Measurements from ENCODE around the gene SULT1C4.

SULT1C4 gene

DNA sequence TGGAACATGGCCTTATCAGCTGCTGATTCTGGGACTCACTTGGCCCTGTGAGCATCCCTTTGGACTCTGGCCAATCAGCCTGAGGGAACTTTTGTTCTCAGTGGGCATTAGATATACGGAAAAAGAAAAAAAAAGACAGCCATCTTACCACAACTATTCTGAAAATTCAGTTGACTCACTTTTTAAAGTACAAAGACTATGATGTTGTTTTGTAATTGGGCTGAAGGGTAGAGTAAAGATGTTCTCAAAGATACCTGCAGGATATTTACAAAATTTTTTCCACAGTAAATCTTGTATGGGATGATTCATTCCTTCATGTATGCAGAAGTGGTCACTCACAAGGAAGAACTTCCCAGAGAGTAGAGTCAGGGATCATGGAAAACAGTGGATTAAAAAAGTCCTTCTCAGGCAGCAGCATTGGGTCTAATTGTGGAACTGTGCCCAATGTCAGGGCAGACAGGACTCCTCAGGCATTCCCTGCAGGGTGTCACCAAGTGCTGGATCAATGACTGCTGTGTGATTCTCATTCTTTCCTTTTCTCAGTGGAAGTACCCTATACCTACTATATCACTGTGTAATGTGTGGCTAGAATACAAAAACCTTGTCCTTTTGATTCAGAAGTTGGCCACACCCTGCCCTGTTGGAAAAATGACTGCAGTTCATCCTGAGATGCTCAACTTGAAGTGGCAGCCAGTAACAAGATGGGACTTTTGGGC, 35.4 kb downstream of the SULT1C4 start:
- Histone ChIP-seq H3K9ac (ENCODE audit: low read depth, low read length) (no peak overlapping the region), H3K4me2 (ENCODE audit: insufficient read depth, low read length) (no peak overlapping the region), H2AFZ (ENCODE audit: low read depth, low read length) (no peak overlapping the region), H3K4me3 (ENCODE audit: low read depth in 1 of 2, low read length in 2 of 2) (no peak overlapping the region), H3K9me3 (ENCODE audit: insufficient read depth, low read length, severe bottlenecking) (no peaks in the 10 kb centered on the region), H3K4me1 (ENCODE audit: insufficient read depth, low read length) (no peaks in the 10 kb centered on the region), H3K27me3 (ENCODE audit: insufficient read depth, low read length, poor library complexity) (peaks cover 8% of the 10 kb centered on the region), H3K36me3 (ENCODE audit: insufficient read depth, low read length) (no peaks in the 10 kb centered on the region), H3K27ac (ENCODE audit: low read length) (no peak overlapping the region), H4K20me1 (ENCODE audit: insufficient read depth, low read length) (no peaks in the 10 kb centered on the region), H3K79me2 (ENCODE audit: insufficient read depth, low read length) (no peaks in the 10 kb centered on the region)
- DNase-seq: no peak
- no peak for TF ChIP-seq EZH2 (IDR thresholded peaks at IDR 0.05; ENCODE audit: borderline replicate concordance, low read depth, low read length, severe bottlenecking)
- TF ChIP-seq, protein P1, sequence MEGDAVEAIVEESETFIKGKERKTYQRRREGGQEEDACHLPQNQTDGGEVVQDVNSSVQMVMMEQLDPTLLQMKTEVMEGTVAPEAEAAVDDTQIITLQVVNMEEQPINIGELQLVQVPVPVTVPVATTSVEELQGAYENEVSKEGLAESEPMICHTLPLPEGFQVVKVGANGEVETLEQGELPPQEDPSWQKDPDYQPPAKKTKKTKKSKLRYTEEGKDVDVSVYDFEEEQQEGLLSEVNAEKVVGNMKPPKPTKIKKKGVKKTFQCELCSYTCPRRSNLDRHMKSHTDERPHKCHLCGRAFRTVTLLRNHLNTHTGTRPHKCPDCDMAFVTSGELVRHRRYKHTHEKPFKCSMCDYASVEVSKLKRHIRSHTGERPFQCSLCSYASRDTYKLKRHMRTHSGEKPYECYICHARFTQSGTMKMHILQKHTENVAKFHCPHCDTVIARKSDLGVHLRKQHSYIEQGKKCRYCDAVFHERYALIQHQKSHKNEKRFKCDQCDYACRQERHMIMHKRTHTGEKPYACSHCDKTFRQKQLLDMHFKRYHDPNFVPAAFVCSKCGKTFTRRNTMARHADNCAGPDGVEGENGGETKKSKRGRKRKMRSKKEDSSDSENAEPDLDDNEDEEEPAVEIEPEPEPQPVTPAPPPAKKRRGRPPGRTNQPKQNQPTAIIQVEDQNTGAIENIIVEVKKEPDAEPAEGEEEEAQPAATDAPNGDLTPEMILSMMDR (IDR thresholded peaks at IDR 0.05; ENCODE audit: borderline replicate concordance, extremely low read depth, low read length, poor library complexity, severe bottlenecking): no peak
- ATAC-seq (ENCODE audit: insufficient read depth, low read depth): no peak

DNA sequence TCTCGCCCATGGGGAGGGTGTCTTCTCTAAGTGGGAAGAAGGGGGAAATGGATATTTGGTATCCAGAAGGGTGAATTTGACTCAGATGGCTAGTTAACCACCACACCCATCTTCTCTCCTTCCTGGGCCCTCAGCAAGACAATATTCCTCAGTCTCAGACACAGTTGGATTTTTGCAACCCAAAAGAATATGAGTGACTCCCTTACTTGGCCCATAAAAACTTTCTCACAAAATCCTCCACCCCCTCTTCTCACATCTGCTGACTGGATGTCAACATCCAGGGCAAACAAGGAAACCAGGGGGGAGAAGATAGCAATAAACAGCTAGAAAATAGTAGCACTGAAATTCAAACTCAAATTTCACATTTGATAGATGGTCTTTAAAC, 35.9 kb downstream of the SULT1C4 start:
- Histone ChIP-seq H3K4me1 (ENCODE audit: insufficient read depth, low read length) (no peaks in the 10 kb centered on the region), H3K36me3 (ENCODE audit: insufficient read depth, low read length) (no peaks in the 10 kb centered on the region), H3K79me2 (ENCODE audit: insufficient read depth, low read length) (no peaks in the 10 kb centered on the region), H3K27ac (ENCODE audit: low read length) (no peak overlapping the region), H3K9ac (ENCODE audit: low read depth, low read length) (no peak overlapping the region), H3K4me2 (ENCODE audit: insufficient read depth, low read length) (no peak overlapping the region), H4K20me1 (ENCODE audit: insufficient read depth, low read length) (no peaks in the 10 kb centered on the region), H2AFZ (ENCODE audit: low read depth, low read length) (no peak overlapping the region), H3K9me3 (ENCODE audit: insufficient read depth, low read length, severe bottlenecking) (no peaks in the 10 kb centered on the region), H3K27me3 (ENCODE audit: insufficient read depth, low read length, poor library complexity) (peaks cover 8% of the 10 kb centered on the region), H3K4me3 (ENCODE audit: low read depth in 1 of 2, low read length in 2 of 2) (no peak overlapping the region)
- no peak for DNase-seq
- TF ChIP-seq, protein P1 (IDR thresholded peaks at IDR 0.05; ENCODE audit: borderline replicate concordance, extremely low read depth, low read length, poor library complexity, severe bottlenecking): no peak
- no peak for TF ChIP-seq EZH2 (IDR thresholded peaks at IDR 0.05; ENCODE audit: borderline replicate concordance, low read depth, low read length, severe bottlenecking)
- ATAC-seq (ENCODE audit: insufficient read depth, low read depth): no peak

DNA sequence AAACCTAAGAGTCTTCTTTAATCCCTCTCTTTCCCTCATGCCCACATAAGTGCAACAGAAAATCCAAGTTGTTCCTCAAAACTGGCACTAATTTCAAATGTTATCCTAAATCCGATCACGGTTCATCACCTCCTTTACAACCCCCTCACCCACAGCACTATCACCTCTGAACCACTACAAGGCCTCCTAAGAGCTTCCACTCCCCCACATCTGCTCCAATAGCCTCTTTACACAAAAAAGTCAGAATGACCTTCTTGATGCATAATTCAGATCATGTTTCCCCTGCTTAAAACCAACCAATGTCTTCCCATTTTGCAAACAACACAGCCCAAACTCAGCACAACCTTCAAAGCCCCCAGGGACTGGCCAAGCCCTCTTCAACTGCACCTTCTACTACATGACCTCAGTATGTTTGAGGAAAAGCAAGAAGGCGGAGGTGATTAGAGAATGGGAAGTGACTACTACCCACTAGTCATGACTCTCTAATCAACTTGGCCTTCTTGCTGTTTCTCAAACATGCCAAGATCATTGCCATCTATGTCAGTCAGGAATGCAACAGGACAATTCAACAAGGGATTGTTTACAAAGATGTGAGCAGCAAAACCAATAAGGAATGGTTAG, 36.6 kb downstream of the SULT1C4 start:
- Histone ChIP-seq H3K4me2 (ENCODE audit: insufficient read depth, low read length) (no peak overlapping the region), H3K79me2 (ENCODE audit: insufficient read depth, low read length) (no peaks in the 10 kb centered on the region), H3K9ac (ENCODE audit: low read depth, low read length) (no peak overlapping the region), H3K27ac (ENCODE audit: low read length) (no peak overlapping the region), H4K20me1 (ENCODE audit: insufficient read depth, low read length) (no peaks in the 10 kb centered on the region), H2AFZ (ENCODE audit: low read depth, low read length) (no peak overlapping the region), H3K27me3 (ENCODE audit: insufficient read depth, low read length, poor library complexity) (peaks cover 8% of the 10 kb centered on the region), H3K9me3 (ENCODE audit: insufficient read depth, low read length, severe bottlenecking) (no peaks in the 10 kb centered on the region), H3K4me1 (ENCODE audit: insufficient read depth, low read length) (no peaks in the 10 kb centered on the region), H3K36me3 (ENCODE audit: insufficient read depth, low read length) (no peaks in the 10 kb centered on the region), H3K4me3 (ENCODE audit: low read depth in 1 of 2, low read length in 2 of 2) (no peak overlapping the region)
- ATAC-seq (ENCODE audit: insufficient read depth, low read depth): no peak
- TF ChIP-seq EZH2 (IDR thresholded peaks at IDR 0.05; ENCODE audit: borderline replicate concordance, low read depth, low read length, severe bottlenecking): no peak
- TF ChIP-seq, protein P1 (IDR thresholded peaks at IDR 0.05; ENCODE audit: borderline replicate concordance, extremely low read depth, low read length, poor library complexity, severe bottlenecking): no peak
- no peak for DNase-seq
